ENCODE results near the gene PLD1. TPM values are rescaled to one million over a fixed set of nuclear protein-coding genes. Genes with fewer than 3 reads are reported as not detected.
"Not testable (repeated sequence)": the region's sequence is repeated elsewhere in the genome, so short reads cannot be mapped to it uniquely, and the experiment has no call there.

Gene PLD1
- 13.9 and 15.2 TPM in 2 replicates for total RNA-seq
- long read RNA-seq, partial matches to known transcripts: 1 of 5 reads
- long read RNA-seq, other reads (novel, unspliced or antisense): 4 of 5 reads

- Mint-ChIP-seq H3K27ac (ENCODE audit: unreplicated experiment) (peak within 1 kb of the TSS; percentile 92), H3K9me3 (ENCODE audit: unreplicated experiment) (no peaks in the 10 kb centered on the region), H3K27me3 (ENCODE audit: unreplicated experiment) (no peaks in the 10 kb centered on the region), H3K4me1 (ENCODE audit: unreplicated experiment) (peaks cover 67% of the 10 kb centered on the region), H3K4me3 (ENCODE audit: unreplicated experiment) (peak within 1 kb of the TSS; percentile 76), H3K36me3 (ENCODE audit: unreplicated experiment) (no peaks in the 10 kb centered on the region)
- DNase-seq (ENCODE audit: extremely low spot score, unreplicated experiment): peak; percentile 95
- peak; percentile 14 for TF ChIP-seq CTCF (IDR thresholded peaks at IDR 0.05)
Measured at GRCh38 chr3:171809861-171810628, at the start of gene PLD1. Gene PLD1, minus strand, starts transcription at chr3:171810483. Its CDS starts 72,432 bp downstream, at chr3:171738051.

GRCh38 chr3:171858770-171859169, 48.5 kb upstream of the PLD1 start:
- not testable (repeated sequence) for H3K36me3 Mint-ChIP-seq (ENCODE audit: unreplicated experiment); DNase-seq (ENCODE audit: extremely low spot score, unreplicated experiment); H3K27me3 Mint-ChIP-seq (ENCODE audit: unreplicated experiment); H3K27ac Mint-ChIP-seq (ENCODE audit: unreplicated experiment); H3K4me3 Mint-ChIP-seq (ENCODE audit: unreplicated experiment)
- H3K9me3 Mint-ChIP-seq (ENCODE audit: unreplicated experiment): peaks cover 13% of the 10 kb centered on the region
- H3K4me1 Mint-ChIP-seq (ENCODE audit: unreplicated experiment): peaks cover 31% of the 10 kb centered on the region

- H3K4me1 Mint-ChIP-seq (ENCODE audit: unreplicated experiment): peaks cover 21% of the 10 kb centered on the region
- peaks cover 13% of the 10 kb centered on the region for H3K9me3 Mint-ChIP-seq (ENCODE audit: unreplicated experiment)
- no peaks in the 10 kb centered on the region for H3K27me3 Mint-ChIP-seq (ENCODE audit: unreplicated experiment)
- TF ChIP-seq CTCF (IDR thresholded peaks at IDR 0.05): no peak
- H3K4me3 Mint-ChIP-seq (ENCODE audit: unreplicated experiment): no peak overlapping the region
- H3K27ac Mint-ChIP-seq (ENCODE audit: unreplicated experiment): no peak overlapping the region
- H3K36me3 Mint-ChIP-seq (ENCODE audit: unreplicated experiment): peaks cover 6% of the 10 kb centered on the region
- DNase-seq (ENCODE audit: extremely low spot score, unreplicated experiment): no peak
Measured at GRCh38 chr3:171854649-171855305, 44.5 kb upstream of the PLD1 start.

GRCh38 chr3:171851660-171852058, 41.4 kb upstream of the PLD1 start:
- H3K27ac Mint-ChIP-seq (ENCODE audit: unreplicated experiment): peak overlapping the region; percentile 81
- peaks cover 6% of the 10 kb centered on the region for H3K36me3 Mint-ChIP-seq (ENCODE audit: unreplicated experiment)
- no peak overlapping the region for H3K4me3 Mint-ChIP-seq (ENCODE audit: unreplicated experiment)
- no peak for TF ChIP-seq CTCF (IDR thresholded peaks at IDR 0.05)
- peaks cover 6% of the 10 kb centered on the region for H3K9me3 Mint-ChIP-seq (ENCODE audit: unreplicated experiment)
- no peak for DNase-seq (ENCODE audit: extremely low spot score, unreplicated experiment)
- H3K4me1 Mint-ChIP-seq (ENCODE audit: unreplicated experiment): peaks cover 37% of the 10 kb centered on the region
- H3K27me3 Mint-ChIP-seq (ENCODE audit: unreplicated experiment): no peaks in the 10 kb centered on the region

GRCh38 chr3:171850960-171851659, 40.8 kb upstream of the PLD1 start:
- H3K4me1 Mint-ChIP-seq (ENCODE audit: unreplicated experiment): peaks cover 42% of the 10 kb centered on the region
- peaks cover 6% of the 10 kb centered on the region for H3K36me3 Mint-ChIP-seq (ENCODE audit: unreplicated experiment)
- TF ChIP-seq CTCF (IDR thresholded peaks at IDR 0.05): no peak
- peak overlapping the region; percentile 81 for H3K27ac Mint-ChIP-seq (ENCODE audit: unreplicated experiment)
- no peak for DNase-seq (ENCODE audit: extremely low spot score, unreplicated experiment)
- H3K9me3 Mint-ChIP-seq (ENCODE audit: unreplicated experiment): peaks cover 7% of the 10 kb centered on the region
- no peaks in the 10 kb centered on the region for H3K27me3 Mint-ChIP-seq (ENCODE audit: unreplicated experiment)
- H3K4me3 Mint-ChIP-seq (ENCODE audit: unreplicated experiment): no peak overlapping the region
